Stimulated activated CD8-positive, alpha-beta memory T cell treated with anti-CD3 and anti-CD28 coated beads, Interleukin-7, amount 100 ng/mL, for 1 hour (primary cell): Measurements from ENCODE around the gene PCDHB11.
"Not testable (repeated sequence)": the region's sequence is repeated elsewhere in the genome, so short reads cannot be mapped to it uniquely, and the experiment has no call there.

Source experiments
- DNase-seq, 2 donors: peaks; one replicate each; pipeline ENCODE4 v3.0.0-alpha.2; 2020; ENCODE audit warnings: low read depth in 2 of 2

The PCDHB11 gene

DNA sequence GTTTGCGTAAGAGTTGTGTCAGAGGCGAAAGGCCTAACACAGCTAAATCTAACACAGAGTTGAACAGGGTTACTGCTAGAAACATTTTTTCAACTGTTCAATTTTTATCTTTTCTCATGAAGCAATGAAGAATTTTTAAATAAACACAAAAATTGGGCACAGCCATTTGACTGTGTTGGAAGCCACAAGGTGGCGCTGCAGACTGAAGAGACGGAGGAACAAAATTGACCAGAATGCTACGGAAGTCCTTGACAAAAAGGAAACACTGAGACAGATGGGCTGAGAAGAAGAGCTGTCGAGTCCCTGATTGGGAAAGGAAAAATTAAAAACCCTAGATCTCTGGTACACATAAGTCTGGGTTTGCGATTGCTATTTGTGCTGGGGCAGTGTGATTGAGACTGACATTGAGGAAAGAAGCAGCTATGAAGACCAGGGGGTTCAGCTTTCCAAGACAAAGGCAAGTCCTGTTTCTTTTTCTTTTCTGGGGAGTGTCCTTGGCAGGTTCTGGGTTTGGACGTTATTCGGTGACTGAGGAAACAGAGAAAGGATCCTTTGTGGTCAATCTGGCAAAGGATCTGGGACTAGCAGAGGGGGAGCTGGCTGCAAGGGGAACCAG lies 12.4 kb upstream of the PCDHB11 start, which contains the start of gene PCDHB9:
Gene PCDHB9 (plus strand): TSS at position 265 of the 616 bp plus-strand sequence. CDS start 158 bp downstream, at position 423.
- DNase-seq, result no peak

DNA sequence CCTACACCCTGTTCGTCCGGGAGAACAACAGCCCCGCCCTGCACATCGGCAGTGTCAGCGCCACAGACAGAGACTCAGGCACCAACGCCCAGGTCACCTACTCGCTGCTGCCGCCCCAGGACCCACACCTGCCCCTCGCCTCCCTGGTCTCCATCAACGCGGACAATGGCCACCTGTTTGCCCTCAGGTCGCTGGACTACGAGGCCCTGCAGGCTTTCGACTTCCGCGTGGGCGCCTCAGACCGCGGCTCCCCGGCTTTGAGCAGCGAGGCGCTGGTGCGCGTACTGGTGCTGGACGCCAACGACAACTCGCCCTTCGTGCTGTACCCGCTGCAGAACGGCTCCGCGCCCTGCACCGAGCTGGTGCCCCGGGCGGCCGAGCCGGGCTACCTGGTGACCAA lies 10.7 kb upstream of the PCDHB11 start:
- not testable (repeated sequence) for DNase-seq

DNA sequence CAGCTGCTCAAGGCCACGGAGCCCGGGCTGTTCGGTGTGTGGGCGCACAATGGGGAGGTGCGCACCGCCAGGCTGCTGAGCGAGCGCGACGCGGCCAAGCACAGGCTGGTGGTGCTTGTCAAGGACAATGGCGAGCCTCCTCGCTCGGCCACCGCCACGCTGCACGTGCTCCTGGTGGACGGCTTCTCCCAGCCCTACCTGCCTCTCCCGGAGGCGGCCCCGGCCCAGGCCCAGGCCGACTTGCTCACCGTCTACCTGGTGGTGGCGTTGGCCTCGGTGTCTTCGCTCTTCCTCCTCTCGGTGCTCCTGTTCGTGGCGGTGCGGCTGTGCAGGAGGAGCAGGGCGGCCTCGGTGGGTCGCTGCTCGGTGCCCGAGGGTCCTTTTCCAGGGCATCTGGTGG lies 10.3 kb upstream of the PCDHB11 start:
- DNase-seq, result not testable (repeated sequence)

DNA sequence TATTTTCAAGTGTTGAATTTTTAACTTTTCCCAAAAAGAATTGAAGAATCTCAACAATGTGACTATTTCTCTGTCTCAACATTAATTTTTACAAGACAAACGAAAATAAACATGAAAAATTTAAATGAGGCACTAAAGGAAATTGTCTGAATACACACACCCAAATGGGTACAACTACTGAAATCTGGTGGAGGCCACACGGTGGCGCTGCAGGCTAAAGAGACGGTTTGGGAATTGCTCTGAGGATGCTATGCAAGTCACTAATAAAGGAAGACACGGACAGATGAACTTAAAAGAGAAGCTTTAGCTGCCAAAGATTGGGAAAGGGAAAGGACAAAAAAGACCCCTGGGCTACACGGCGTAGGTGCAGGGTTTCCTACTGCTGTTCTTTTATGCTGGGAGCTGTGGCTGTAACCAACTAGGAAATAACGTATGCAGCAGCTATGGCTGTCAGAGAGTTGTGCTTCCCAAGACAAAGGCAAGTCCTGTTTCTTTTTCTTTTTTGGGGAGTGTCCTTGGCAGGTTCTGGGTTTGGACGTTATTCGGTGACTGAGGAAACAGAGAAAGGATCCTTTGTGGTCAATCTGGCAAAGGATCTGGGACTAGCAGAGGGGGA lies 7.2 kb upstream of the PCDHB11 start, which contains the start of gene PCDHB10:
Gene PCDHB10 (plus strand): TSS at position 244 of the 616 bp plus-strand sequence. CDS start 200 bp downstream, at position 444.
- no peak for DNase-seq

DNA sequence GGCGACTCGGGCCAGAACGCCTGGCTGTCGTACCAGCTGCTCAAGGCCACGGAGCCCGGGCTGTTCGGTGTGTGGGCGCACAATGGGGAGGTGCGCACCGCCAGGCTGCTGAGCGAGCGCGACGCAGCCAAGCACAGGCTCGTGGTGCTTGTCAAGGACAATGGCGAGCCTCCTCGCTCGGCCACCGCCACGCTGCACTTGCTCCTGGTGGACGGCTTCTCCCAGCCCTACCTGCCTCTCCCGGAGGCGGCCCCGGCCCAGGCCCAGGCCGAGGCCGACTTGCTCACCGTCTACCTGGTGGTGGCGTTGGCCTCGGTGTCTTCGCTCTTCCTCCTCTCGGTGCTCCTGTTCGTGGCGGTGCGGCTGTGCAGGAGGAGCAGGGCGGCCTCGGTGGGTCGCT lies 5.1 kb upstream of the PCDHB11 start:
- not testable (repeated sequence) for DNase-seq

DNA sequence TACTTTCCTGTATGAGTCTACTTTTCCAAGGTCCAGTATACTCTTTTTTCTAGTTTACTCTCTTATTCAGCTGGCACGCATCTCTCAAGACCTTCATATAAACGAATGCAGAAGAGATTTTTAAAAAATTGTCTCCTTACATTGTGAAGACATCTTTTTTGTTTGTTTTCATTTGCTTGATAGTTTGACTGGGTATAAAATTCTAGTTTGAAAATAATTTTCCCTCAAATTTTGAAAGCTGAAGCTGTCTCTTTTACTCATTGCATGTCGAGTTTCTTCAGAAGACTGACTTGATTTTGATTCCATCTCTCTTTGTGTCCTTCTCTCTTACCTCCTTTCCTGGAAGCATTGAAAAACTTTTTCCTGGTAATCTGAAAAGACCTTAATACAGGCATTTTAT lies 3.1 kb upstream of the PCDHB11 start:
- no peak for DNase-seq

DNA sequence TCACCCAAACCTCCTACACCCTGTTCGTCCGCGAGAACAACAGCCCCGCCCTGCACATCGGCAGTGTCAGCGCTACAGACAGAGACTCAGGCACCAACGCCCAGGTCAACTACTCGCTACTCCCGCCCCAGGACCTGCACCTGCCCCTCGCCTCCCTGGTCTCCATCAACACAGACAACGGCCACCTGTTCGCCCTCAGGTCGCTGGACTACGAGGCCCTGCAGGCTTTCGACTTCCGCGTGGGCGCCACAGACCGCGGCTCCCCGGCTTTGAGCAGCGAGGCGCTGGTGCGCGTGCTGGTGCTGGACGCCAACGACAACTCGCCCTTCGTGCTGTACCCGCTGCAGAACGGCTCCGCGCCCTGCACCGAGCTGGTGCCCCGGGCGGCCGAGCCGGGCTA lies 1.7 kb downstream of the PCDHB11 start:
- not testable (repeated sequence) for DNase-seq

DNA sequence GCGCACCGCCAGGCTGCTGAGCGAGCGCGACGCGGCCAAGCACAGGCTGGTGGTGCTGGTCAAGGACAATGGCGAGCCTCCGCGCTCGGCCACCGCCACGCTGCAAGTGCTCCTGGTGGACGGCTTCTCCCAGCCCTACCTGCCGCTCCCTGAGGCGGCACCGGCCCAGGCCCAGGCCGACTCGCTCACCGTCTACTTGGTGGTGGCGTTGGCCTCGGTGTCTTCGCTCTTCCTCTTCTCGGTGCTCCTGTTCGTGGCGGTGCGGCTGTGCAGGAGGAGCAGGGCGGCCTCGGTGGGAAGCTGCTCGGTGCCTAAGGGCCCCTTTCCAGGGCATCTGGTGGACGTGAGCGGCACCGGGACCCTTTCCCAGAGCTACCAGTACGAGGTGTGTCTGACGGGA lies 2.2 kb downstream of the PCDHB11 start:
- DNase-seq, result not testable (repeated sequence)

DNA sequence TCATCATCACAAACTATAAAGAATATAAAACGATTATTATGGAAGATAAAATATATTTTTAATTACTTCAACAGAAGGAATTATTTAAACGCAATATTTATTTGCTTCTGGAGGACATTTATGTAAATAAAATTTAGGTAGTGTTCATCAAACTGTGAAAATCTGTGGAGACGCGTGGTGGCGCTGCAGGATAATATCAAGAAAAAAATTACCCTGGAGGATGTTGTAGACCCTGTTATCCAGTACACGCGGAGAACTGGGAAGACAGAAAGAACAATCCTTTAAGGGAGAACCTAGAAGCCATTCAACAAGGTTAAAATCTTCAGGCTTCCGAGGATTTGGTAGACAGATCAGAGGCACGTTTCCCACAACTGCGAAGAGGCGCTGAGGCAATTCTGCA lies 9.1 kb downstream of the PCDHB11 start, which contains the start of gene PCDHB12:
Gene PCDHB12 (plus strand): TSS at position 242 of the 400 bp plus-strand sequence. CDS start 189 bp downstream, outside the sequence.
- no peak for DNase-seq

DNA sequence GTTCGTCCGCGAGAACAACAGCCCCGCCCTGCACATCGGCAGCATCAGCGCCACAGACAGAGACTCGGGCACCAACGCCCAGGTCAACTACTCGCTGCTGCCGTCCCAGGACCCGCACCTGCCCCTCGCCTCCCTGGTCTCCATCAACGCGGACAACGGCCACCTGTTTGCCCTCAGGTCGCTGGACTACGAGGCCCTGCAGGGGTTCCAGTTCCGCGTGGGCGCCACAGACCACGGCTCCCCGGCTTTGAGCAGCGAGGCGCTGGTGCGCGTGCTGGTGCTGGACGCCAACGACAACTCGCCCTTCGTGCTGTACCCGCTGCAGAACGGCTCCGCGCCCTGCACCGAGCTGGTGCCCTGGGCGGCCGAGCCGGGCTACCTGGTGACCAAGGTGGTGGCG lies 10.9 kb downstream of the PCDHB11 start:
- DNase-seq, result not testable (repeated sequence)

DNA sequence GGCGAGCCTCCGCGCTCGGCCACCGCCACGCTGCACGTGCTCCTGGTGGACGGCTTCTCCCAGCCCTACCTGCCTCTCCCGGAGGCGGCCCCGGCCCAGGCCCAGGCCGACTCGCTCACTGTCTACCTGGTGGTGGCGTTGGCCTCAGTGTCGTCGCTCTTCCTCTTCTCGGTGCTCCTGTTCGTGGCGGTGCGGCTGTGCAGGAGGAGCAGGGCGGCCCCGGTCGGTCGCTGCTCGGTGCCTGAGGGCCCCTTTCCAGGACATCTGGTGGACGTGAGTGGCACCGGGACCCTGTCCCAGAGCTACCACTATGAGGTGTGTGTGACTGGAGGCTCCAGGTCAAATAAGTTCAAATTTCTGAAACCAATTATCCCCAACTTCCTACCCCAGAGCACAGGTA lies 11.4 kb downstream of the PCDHB11 start:
- not testable (repeated sequence) for DNase-seq

DNA sequence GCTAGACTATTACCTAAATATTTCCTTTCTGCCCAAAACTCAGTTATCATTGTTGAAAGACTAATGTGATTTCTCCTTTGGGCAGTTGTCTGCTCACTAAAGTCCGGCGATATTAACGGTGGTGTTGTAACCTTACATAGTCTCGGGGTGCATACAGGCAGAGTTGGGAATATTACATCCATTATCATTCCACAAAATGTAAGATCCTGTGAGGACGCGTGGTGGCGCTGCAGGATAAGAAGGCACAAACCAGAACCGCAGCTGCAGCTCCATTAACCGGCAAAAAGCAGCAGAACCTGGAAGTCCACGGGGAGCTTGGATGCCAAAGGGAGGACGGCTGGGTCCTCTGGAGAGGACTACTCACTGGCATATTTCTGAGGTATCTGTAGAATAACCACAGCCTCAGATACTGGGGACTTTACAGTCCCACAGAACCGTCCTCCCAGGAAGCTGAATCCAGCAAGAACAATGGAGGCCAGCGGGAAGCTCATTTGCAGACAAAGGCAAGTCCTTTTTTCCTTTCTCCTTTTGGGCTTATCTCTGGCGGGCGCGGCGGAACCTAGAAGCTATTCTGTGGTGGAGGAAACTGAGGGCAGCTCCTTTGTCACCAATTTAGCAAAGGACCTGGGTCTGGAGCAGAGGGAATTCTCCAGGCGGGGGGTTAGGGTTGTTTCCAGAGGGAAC lies 14.4 kb downstream of the PCDHB11 start, which contains the start of gene PCDHB13:
Gene PCDHB13 (plus strand): TSS at position 264 of the 684 bp plus-strand sequence. CDS start 205 bp downstream, at position 469.
- not testable (repeated sequence) for DNase-seq

DNA sequence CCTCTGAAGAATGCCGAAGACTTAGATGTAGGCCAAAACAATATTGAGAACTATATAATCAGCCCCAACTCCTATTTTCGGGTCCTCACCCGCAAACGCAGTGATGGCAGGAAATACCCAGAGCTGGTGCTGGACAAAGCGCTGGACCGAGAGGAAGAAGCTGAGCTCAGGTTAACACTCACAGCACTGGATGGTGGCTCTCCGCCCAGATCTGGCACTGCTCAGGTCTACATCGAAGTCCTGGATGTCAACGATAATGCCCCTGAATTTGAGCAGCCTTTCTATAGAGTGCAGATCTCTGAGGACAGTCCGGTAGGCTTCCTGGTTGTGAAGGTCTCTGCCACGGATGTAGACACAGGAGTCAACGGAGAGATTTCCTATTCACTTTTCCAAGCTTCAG lies 15.2 kb downstream of the PCDHB11 start:
- DNase-seq, result not testable (repeated sequence)

DNA sequence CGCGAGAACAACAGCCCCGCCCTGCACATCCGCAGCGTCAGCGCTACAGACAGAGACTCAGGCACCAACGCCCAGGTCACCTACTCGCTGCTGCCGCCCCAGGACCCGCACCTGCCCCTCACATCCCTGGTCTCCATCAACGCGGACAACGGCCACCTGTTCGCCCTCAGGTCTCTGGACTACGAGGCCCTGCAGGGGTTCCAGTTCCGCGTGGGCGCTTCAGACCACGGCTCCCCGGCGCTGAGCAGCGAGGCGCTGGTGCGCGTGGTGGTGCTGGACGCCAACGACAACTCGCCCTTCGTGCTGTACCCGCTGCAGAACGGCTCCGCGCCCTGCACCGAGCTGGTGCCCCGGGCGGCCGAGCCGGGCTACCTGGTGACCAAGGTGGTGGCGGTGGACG lies 16.1 kb downstream of the PCDHB11 start:
- not testable (repeated sequence) for DNase-seq

DNA sequence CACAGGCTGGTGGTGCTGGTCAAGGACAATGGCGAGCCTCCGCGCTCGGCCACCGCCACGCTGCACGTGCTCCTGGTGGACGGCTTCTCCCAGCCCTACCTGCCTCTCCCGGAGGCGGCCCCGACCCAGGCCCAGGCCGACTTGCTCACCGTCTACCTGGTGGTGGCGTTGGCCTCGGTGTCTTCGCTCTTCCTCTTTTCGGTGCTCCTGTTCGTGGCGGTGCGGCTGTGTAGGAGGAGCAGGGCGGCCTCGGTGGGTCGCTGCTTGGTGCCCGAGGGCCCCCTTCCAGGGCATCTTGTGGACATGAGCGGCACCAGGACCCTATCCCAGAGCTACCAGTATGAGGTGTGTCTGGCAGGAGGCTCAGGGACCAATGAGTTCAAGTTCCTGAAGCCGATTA lies 16.6 kb downstream of the PCDHB11 start:
- DNase-seq, result not testable (repeated sequence)

DNA sequence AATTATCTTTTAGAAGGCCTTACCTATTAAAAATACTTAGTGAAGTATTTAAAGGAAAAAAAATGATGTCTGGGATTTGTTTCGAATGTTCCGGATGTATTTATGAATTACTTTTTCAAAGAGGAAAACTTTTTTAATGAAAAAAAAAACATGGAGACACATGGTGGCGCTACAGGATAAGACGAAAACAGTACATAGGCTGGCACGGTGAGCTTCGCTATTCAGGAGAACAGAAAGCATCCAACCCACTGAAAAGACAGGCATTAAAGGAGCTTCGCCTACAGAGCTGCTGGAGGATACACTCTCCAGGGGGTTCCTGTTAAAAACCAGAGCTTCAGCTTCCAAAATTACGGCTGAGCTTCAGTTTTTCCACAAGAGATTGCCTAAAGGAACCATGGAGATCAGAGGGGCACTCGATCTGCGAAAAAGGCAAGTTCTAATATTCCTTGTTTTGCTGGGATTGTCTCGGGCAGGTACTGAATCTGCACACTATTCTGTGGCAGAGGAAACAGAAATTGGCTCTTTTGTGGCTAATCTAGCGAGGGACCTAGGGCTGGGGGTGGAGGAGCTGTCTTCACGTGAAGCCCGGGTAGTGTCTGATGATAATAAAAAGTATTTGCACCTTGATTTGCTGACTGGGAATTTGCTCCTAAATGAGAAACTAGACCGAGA lies 23.8 kb downstream of the PCDHB11 start, which contains the start of gene PCDHB14:
Gene PCDHB14 (plus strand): TSS at position 232 of the 672 bp plus-strand sequence. CDS start 163 bp downstream, at position 395.
- no peak for DNase-seq

DNA sequence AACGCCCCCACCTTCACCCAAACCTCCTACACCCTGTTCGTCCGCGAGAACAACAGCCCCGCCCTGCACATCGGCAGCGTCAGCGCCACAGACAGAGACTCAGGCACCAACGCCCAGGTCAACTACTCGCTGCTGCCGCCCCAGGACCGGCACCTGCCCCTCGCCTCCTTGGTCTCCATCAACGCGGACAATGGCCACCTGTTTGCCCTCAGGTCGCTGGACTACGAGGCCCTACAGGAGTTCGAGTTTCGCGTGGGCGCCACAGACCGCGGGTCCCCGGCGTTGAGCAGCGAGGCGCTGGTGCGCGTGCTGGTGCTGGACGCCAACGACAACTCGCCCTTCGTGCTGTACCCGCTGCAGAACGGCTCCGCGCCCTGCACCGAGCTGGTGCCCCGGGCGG lies 25.4 kb downstream of the PCDHB11 start:
- not testable (repeated sequence) for DNase-seq

DNA sequence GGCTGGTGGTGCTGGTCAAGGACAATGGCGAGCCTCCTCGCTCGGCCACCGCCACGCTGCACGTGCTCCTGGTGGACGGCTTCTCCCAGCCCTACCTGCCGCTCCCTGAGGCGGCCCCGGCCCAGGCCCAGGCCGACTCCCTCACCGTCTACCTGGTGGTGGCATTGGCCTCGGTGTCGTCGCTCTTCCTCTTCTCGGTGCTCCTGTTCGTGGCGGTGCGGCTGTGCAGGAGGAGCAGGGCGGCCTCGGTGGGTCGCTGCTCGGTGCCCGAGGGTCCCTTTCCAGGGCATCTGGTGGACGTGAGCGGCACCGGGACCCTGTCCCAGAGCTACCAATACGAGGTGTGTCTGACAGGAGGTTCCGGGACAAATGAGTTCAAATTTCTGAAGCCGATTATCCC lies 26.0 kb downstream of the PCDHB11 start:
- DNase-seq, result not testable (repeated sequence)

DNA sequence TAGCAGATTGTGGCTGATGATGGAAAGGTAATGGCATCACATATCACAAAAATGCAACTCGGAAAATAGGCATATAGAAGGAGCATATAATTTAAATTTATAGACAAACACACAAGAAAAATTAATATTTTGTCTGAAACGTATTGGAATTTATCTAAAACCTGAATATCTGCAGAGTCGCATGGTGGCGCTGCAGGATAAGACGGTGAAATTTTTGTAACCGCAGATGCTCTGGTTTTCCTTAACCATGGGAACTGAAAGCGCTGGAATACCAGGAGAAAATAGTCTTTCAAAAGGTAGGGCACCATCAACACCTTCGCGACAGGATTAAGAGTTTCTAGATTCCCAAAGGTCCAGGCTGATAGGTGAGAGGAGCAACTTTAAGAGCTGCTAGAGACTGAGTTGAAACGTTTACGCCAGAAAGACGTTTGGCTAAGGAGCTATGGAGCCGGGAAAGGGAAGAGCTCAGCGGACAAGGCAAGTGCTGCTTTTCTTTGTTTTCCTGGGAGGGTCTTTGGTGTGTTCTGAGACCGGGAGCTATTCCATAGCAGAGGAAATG lies 34.8 kb downstream of the PCDHB11 start:
- DNase-seq, result no peak

DNA sequence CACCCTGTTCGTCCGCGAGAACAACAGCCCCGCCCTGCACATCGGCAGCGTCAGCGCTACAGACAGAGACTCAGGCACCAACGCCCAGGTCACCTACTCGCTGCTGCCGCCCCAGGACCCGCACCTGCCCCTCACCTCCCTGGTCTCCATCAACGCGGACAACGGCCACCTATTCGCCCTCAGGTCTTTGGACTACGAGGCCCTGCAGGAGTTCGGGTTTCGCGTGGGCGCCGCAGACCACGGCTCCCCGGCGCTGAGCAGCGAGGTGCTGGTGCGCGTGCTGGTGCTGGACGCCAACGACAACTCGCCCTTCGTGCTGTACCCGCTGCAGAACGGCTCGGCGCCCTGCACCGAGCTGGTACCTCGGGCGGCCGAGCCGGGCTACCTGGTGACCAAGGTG lies 36.5 kb downstream of the PCDHB11 start:
- not testable (repeated sequence) for DNase-seq
